Fibroblast of peridontal ligament (primary cell): Measurements from ENCODE around the gene THSD4.
"Not testable (repeated sequence)": the region's sequence is repeated elsewhere in the genome, so short reads cannot be mapped to it uniquely, and the experiment has no call there.

ENCODE experiments used
- DNase-seq: peaks from one replicate; pipeline ENCODE4 v3.0.0-alpha.2; 2010; ENCODE audit errors: extremely low read depth

THSD4 gene

DNA sequence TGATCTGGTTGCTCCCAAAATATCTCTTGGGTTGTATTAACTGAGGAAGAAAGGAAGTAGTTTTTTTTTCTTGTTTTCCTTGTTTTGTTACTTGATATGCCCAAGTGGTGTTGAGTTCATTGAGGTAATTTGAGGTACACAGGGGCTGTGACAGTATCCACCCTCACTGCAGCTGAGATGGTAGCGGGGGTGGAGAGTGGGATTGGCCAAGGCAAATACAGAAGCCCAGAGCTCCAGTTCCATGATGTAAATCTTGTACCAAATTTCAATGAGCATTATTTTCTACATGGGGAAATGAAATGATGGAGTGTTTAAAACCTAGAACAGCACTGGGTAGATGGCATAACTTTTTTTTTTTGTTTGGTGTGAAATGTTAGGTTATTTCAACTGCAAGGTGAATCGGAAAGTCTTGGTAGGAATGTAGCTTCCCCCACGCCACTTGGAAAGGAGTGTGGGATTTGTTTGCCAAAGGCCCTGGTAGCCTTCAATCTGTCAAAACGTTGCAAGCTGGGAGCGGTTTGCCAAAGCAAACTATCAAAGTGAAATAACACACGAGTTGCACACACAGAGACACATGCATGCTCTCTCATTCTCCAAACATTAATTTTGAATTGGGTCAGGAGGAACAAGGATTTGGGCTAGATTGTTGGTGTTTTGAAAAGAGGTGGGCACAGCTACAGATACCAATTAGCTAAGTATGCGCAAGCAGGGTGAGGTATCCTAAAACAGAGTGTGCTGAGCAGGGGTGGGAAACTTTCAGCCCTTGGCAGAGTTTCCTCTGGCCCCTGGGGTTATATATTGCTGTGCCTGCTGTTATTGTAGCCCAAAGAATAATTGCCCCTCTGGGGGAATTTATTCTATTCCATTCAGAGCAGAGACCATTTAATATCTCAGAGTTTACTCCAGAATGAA is 34.6 kb downstream of the THSD4 start:
- no peak for DNase-seq

DNA sequence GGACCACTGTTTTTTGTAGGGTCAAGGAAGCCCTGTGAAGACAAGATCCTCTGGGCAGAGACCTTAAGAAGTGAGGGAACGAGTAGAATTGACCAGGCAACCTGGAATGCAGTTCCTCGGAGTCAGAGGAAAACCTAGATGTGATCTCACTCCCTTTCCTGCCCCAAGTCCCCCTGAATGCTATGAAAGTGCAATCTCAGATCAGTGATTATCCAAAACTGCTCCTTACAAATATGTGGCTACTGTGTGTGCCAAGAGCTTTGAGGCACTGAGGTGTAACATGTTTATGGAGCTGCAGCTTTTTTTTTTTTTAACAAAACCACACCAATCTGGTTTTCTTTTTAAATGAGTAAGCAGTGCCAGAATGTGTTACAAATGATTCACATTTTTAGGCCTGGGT is 35.8 kb downstream of the THSD4 start:
- DNase-seq = peak; percentile 59

DNA sequence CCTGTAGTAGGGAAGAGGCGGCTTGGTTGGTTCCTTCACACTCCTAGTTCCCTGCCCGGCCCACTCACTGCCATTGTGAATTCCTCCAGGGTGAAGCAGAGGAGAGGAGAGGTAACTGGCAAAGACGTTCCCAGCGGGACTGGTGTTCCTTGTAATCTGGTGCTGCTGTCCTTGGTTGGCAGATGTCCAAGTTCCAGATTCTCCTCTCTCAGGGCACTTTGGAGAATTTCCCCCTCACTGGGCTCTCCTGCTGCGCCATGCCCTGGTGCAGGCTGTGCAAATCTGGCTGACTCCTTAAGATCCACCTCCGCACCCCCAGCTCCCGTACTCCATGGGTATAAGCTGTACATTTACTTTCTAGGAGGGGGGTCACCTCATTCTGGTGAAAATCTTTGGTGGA is 37.3 kb downstream of the THSD4 start:
- no peak for DNase-seq

GRCh38 chr15:71153823-71154524 is 38.7 kb downstream of the THSD4 start:
- DNase-seq = no peak

DNA sequence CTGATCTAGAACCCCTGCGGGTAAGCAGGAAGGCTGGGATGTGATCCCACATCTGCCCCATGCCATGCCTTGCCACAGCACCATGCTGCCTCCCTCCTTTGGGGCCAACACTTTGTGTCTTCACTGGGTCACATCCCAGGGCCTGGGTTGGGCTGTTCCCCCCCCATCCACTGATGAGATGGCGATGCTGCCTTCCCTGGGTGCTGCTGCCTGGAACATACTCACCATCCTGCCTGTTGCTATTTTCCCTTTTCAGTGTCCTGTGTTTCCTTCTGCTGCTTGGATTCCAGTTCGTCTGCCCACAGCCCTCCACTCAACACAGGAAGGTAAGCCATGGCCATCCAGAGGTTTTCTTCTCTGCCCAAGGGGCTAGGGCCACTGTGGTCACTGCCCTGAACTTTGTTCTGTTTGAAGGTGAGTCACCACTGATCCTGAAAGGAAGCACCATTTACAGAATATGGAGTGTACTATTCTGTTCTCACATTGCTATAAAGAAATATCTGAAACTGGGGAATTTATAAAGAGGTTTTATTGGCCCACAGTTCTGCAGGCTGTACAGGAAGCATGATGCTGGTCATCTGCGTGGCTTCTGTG is 39.4 kb downstream of the THSD4 start:
- no peak for DNase-seq

- no peak for DNase-seq
Measured at GRCh38 chr15:71155534-71155933, 40.3 kb downstream of the THSD4 start.

DNA sequence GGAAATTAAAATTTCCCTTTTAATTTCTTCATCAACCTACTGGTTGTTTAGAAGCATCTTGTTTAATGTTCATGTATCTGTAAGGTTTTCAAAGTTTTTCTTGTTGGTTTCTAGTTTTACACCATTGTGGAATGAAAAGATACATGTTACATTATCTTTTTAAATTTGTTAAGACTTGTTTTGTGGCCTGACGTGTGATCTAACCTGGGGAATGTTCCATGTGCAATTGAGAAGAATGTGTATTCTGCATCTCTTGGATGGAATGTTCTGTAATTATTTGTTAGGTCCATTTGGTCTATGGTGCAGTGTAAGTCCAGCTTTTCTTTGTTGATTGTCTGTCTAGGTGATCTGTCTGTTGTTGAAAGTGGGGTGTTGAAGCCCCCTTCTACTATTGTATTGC is 45.7 kb downstream of the THSD4 start:
- no peak for DNase-seq

- no peak for DNase-seq
Measured at GRCh38 chr15:71162309-71162708, 47.0 kb downstream of the THSD4 start.

DNA sequence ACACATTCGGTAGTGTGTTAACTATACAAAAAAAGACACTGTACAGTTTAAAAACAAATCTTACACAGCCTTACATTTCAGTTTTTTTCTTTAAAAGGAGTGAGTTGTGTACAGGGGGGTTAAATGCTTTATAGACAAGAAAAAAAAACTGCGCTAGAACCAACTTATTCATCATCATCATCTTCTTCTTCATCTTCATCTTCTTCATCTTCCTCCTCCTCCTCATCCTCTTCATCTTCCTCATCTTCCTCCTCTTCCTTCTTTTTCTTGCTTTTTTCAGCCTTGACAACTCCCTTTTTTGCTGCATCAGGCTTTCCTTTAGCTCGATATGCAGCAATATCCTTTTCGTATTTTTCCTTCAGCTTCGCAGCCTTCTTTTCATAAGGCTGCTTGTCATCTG is 49.3 kb downstream of the THSD4 start:
- not testable (repeated sequence) for DNase-seq

- DNase-seq = no peak
Measured at GRCh38 chr15:71167445-71168165, 52.3 kb downstream of the THSD4 start.

- DNase-seq = no peak
Measured at GRCh38 chr15:71168166-71168834, 53.0 kb downstream of the THSD4 start.

DNA sequence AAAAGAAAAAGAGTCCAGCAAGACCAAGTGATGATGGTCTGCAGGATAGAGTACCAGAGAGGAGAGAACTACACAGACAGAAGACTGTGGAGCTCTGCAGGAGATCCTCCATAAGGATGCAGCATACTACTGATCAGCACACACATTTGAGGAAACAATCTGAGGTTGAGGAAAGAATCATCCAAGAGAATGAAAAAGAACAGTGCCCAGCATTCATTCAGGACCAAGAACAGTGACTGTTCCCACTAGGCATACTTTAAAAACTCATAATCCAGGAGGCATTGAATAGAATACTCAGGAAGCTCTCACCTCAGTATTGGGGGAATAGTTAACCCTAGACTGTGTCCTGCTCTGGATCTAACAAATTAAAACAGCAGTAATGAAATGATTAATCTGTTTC is 54.9 kb downstream of the THSD4 start:
- no peak for DNase-seq

DNA sequence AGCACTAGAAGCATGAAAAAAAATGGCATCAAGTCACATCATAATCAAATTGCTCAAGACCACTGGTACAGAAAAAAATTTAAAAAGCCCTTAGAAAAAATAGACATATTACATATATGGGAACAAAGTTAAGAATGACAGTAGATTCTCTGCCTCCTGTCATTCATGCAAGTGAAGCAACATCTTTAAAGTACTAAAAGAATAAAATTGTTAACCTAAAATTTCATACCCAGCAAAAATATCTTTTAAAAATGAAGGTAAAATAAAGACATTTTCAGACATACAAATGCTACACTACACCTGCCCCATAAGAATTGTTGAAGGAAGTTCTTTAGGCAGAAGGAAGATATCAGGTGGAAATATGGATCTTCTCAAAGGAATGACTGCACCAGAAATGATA is 55.9 kb downstream of the THSD4 start:
- no peak for DNase-seq

GRCh38 chr15:71174360-71174759 is 59.1 kb downstream of the THSD4 start:
- not testable (repeated sequence) for DNase-seq

- no peak for DNase-seq
Measured at GRCh38 chr15:71180986-71181853, 65.9 kb downstream of the THSD4 start.

DNA sequence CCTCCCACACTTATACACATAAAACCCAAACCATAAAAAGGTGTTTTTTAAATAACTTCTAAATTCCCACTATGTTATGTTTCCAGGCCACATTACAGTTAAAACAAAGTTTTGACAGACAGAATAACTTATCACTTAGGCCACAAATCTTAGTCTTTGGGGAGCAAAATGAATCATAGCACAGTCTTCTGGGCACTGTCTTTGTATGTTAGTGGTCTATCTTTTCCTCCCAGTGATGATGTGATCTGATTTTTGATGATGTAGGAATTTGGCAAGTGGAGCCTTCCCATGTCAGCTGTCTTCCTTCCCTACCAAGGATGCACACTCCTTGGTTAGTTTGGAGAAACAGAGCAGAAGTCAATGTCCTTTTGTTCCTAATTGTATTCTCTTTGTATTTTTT is 67.3 kb downstream of the THSD4 start:
- peak; percentile 59 for DNase-seq

DNA sequence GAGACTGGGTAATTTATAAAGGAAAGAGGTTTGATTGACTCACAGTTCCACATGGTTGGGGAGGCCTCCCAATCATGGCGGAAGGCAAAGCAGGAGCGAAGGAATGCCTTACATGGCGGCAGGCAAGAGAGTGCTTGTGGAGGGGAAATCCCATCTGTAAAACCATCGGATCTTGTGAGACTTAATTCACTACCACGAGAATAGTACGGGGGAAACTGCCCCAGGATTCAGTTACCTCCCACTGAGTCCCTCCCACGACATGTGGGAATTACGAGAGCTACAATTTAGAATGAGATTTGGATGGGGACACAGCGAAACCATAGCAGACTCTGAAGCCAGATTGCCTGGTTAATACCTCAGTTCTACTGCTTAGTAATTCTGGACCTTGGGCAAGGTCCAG is 67.8 kb downstream of the THSD4 start:
- no peak for DNase-seq

GRCh38 chr15:71185706-71186105 is 70.4 kb downstream of the THSD4 start:
- no peak for DNase-seq

DNA sequence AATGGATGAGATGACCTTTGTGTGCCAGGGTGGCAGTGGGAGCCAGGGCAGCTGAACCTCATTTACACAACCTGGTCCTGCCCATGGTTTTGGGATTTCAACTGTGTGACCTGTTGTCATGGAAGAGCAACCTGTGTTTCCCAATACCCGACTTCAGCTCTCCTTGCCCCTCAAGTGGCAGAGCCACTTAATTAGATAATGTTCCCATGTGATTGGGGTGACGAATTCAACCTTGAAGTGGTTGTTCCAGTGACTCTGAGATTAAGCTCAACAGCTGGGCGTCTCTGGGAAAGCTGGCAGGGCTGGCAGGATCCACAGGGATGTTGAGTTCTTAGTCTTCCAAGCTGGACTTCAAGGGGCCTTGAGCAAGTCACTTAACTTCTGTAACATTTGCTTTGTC is 71.0 kb downstream of the THSD4 start:
- DNase-seq = no peak

- no peak for DNase-seq
Measured at GRCh38 chr15:71187078-71187477, 71.8 kb downstream of the THSD4 start.

DNA sequence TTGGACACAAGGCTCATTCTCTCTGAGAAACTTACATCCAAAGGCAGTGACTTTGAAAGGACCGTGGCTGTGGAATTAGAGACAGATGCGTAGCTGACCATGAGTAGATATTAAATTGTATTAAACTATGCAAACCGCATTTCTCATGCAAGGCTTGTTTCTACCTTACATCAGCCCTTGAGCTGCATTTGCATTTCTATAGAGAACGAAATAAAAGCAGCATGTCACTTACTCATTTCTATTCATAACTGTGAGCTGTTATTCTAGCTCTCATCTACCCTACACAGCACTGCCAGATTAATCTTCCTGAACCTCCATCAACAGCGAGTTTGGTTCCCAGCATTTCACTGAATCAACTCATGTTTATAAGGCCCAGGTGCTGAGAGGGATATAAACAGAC is 72.3 kb downstream of the THSD4 start:
- DNase-seq = no peak
